SKM-1 treated with dmso at 0.1 percent for 144 hours (cell line): ENCODE data around the gene CRKL.
"Not testable (repeated sequence)": the region's sequence is repeated elsewhere in the genome, so short reads cannot be mapped to it uniquely, and the experiment has no call there.

Source experiments
- DNase-seq: peaks from one replicate; lab custom pipeline; 2025; ENCODE audit not compliant: unreplicated experiment; lab: John Stamatoyannopoulos, UW

Gene CRKL

DNA sequence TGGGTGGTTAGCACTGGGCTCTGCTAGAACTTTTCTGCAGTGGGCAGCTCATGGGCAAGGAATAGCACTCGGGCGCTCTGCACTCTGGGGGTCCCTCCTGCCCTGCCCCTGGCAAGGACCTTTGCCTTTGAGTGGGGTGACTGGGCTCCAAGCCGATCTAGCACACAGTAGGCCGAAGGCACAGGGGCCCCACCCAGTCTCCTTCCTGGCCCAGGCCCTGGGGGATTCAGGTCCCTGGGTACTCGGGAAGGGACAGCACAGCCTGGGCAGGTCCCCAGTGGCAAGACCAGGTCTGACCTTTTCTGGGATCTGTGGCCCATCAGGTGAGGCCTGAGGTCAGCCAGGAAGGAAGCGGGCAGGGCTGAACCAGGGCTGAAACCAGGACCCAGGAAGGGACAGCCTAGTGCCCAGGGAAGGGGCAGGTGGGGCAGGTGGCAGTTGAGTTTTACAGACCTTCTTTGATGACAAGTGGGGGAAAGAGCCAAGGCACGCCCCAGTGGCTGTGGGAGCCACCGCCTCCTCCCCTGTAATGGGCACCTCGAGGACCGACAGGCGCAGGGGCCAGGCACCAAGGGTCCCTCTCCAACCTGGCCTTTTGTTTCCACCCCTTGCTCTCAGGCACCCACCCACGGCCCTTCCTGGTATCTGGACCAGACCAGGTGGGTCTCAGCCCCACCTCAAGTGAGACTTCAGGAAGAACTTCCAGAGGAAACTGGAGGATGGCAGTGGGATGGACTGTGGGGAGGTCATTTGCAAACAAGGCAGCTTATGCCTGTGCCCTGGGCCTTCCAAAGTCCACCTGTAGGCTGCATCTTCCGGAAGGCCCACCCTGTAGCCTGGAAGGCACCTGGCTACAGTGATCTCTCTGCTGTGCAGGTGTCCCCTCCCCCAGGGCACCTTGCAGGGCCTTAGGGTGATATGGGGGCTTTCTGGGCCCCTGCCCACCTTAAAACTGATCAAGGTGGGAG, 49.0 kb downstream of the CRKL start:
- no peak for DNase-seq

DNA sequence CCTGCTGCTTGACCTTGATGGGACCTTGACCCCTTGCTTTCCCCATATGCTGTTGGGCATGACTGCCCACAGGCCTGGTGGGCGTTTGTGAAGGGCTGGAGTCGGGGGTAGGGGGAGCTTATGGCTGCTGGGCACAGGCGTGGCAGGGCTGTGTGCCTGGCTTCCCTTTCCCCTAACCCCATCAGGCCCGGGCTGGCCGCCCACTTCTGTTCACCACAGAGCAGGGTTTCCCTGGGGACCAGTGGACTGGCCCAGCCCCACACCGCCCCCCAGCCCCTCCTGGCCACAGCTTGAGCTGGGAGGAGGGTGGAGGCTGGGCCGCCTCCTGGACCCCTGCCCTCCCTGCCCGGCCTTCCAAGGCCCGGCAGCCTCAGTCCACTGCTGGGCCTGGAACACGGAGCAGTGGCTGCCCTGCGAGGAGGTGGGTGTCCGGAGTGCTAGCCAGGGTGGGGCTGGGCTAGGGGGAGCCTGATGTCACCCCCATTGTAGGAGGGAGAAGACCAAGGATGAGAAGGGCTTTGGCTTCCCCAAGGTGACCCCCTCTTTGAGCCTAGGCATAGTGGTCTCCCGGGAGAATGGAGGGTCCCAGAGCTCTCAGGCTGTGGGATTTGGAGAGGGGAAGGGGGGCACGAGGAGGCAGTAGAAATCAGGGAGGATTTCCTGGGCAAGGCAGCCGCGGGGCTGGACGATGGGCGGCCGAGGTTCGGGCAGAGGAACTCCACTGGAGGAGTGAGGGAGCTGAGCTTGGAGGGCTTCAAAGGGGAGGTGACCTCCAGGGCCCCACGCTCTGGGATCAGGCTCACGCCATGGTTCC, 49.9 kb downstream of the CRKL start, which contains the start of gene AIFM3:
AIFM3 (plus strand) TSS at position 373 of the 814 bp plus-strand sequence. CDS start 690 bp downstream, outside the sequence.
- no peak for DNase-seq

DNA sequence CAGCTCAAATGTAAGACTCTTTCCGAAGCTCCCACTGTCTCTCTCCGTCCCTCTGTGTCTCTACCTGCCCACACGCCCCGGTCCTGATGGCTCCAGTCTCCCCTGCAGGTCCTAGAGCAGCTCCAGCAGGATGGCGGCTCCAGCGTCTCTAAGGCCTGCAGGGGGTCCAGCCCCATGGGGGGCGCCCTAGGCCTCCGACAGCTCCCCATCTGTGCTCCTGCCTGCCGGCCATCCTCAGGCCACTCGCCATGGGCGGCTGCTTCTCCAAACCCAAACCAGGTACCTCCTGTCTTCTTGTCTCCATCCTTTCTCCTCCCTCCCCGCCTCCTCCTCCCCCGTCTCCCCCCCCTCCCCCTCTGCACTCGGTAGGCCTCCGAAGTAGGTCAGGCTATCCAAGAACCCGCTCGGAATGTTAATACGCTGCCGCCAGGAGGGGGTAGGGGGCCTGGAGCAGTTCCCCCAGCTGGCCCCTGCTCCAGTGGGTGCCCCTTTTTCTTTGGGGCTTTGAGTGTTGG, 50.5 kb downstream of the CRKL start:
- no peak for DNase-seq

DNA sequence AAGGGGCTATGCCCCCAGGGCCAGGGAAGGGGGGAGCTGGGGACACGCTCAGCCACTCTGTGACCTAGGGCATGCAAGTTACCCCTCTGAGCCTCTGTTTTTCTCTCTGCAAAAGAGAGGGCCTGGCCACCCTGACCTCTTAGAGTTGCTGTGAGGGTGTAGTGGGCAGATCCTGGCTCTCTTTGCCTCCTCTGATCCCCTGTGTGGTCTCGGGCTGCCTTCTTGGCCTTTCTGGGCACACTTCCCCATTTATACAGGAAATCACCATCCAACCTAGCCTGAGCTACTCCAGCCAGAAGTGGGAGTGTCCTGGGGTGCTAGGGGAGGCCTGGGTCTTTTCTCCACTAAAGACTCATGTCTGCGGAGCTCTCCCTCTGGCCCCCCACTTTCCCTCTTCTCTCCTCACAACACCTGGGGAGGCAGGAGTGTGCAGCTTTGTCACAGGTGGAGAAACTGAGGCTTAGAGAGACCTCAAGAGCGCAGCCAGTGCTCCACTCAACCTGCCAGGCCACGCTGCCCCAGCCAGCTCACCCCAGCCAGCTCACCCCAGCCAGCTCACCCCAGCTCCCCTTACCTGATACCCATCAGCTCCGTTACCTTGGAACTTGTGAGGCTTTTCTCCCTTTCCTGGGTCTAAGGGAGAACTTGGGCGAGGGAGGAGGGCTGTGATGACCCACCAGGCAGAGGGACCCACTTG, 51.2 kb downstream of the CRKL start:
- peak; percentile 80 for DNase-seq

DNA sequence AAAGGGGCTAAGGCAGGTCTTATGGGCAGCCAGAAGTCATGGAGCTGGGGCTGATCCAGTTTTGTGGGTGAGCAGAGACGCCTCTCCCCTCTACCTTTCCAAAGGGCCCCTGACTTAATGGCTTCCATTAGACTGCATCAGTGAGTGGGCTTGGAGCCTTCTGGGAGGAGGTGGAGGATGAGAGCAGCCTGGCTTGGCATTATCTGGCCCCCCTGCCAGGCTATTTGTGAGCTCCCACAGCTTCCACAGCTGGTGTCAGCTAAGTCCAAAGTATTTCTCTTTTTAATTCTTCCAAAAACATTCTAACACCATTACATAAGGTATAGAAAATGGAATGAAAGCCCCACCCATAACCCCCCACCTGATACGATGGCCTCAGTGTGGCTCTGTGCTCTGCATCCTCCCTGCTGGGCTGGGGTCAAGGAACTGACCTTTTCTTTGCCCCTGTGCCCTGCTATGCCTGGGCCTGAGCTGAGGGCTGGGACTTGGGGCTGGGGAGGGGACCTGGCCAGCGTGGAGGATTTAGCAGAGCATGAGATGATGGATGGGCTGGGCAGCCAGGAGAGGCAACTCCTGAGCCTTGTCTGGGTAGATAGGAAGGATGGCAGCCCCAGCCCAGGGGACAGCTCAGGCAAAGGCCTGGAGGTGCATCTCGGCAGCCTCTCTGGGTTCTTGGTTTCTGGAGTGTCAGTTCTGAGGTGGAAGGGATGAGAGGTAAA, 53.9 kb downstream of the CRKL start:
- DNase-seq, result no peak

DNA sequence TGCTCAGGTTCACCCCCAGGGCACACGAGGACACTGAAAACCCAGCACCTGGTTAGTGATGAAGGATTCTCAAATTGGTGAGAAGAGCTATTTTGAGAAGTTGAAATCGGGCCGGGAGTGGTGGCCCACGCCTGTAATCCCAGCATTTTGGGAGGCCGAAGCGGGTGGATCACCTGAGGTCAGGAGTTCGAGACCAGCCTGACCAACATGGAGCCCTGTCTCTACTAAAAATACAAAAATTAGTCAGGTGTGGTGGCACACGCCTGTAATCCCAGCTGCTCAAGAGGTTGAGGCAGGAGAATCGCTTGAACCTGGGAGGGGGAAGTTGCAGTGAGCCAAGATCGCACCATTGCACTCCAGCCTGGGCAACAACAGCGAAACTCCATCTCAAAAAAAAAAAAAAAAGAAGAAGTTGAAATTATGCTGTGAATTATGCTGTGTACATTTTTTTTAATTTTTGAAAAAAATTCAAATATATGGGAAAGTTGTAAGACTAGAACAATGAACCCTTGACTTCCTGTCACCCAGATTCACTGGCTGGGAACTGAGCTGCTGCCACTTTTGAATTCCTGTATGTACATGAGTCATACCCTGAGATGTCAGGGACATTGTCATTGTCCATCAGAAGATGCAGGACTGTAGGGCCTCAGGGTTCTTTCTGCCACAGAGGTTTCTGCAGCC, 54.9 kb downstream of the CRKL start:
- DNase-seq, result not testable (repeated sequence)

DNA sequence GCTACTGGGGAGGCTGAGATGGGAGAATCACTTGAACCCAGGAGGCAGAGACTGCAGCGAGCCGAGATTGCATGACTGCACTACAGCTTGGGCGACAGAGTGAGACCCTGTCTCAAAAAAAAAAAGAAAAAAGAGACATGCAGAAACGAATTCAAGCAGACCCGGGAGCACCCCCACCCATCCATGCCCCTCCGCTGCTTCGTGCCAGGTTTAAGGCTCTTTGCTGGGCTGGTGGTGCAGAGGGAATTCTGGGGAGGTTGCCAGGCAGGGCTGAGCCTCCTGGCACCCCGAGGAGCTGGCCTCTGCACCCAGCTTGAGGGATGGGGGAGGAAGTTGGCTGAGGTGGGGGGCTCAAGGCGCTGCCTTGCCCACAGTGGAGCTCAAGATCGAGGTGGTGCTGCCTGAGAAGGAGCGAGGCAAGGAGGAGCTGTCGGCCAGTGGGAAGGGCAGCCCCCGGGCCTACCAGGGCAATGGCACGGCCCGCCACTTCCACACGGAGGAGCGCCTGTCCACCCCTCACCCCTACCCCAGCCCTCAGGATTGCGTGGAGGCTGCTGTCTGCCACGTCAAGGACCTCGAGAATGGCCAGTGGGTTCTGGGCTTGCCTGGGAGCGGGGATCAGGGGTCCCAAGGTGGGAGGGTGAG, 55.8 kb downstream of the CRKL start:
- DNase-seq, result no peak

DNA sequence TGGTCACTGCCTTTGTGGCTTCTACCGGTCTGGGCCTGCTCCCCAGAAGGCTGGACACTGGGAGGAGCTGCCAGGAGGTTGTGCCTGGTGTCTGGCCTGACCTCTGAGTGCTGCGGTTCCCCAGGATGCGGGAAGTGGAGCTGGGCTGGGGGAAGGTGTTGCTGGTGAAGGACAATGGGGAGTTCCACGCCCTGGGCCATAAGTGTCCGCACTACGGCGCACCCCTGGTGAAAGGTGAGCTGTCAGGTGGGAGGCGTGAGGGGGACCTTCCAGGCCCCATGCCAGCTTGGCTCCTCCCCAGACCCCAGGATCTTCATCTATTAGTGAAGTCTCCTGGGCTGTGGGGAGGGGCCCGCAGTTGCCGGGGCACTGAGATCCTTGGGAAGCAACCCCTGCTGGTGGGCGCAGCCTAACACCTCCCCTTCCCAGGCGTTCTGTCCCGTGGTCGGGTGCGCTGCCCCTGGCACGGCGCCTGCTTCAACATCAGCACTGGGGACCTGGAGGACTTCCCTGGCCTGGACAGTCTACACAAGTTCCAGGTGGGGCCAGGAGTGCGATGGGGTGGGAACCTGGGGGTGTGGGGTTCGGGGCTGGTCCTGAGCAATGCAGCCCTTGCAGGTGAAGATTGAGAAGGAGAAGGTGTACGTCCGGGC, 56.6 kb downstream of the CRKL start:
- no peak for DNase-seq

DNA sequence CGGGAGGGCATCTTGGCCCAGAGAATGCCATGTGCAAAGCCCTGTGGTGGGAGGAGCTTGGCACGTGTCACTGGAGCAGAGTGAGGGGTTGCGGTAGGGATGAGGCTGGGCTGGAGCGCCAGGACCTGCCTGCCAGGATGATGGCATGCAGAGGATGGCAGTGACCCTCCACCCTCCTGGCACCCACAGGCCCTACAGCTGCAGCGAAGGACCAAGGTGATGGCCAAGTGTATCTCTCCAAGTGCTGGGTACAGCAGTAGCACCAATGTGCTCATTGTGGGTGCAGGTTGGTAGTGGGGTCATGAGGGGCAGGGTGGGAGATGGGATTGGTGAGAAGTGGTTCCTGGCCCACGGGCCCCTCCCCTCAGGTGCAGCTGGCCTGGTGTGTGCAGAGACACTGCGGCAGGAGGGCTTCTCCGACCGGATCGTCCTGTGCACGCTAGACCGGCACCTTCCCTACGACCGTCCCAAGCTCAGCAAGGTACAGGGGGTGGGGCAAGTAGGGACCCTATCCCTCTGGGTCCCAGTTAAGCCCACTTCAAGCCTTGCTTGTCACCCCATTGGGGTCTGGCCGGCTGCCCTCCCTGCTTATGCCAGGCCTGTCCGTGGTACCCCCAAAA, 57.2 kb downstream of the CRKL start:
- no peak for DNase-seq

DNA sequence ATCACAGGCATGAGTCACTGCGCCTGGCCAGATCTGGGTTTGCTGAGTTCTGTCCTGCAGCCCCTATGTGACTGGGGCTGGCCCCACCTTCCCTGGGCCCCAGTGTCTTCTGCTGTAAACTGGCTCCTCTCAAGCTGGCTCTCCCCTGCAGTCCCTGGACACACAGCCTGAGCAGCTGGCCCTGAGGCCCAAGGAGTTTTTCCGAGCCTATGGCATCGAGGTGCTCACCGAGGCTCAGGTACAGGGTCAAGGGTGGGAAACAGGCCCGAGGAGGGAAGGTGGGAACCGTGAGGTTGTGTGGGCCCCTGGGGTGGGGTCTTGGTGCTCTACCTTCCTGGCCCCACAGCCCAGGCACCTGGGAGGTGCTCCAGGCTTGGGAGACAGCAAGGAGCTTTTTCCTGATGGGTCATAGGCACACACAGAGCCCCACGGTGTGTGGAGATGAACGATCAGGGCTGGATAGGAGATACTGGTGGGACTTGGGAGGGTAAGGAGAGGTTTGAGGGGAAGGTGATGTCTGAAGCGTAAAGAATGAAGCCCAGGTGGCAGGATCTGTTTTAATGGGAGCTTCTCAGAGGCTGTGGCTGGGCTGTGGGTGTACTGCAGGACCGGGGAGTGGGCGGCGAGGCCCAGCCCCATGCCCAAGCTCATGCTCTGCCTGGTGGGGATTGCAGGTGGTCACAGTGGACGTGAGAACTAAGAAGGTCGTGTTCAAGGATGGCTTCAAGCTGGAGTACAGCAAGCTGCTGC, 58.5 kb downstream of the CRKL start:
- DNase-seq, result no peak

DNA sequence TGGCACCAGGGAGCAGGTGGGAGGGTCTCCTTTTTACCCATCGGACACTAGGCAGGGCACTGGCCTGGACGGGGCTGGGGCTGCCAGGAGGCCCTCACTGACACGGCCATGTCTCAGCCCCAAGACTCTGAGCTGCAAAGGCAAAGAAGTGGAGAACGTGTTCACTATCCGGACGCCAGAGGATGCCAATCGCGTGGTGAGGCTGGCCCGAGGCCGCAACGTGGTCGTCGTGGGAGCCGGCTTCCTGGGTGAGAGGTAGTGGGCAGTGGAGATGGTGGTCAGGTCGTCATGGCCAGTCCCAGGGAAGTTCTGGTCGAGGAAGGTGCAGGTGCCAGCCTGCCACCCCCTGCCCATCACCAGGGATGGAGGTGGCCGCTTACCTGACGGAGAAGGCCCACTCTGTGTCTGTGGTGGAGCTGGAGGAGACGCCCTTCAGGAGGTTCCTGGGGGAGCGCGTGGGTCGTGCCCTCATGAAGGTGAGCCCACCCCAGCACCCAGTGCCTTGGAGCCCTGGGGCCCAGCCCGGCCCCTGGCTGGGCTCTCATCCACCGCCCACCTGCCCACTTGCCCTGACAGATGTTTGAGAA, 59.2 kb downstream of the CRKL start:
- DNase-seq, result no peak

DNA sequence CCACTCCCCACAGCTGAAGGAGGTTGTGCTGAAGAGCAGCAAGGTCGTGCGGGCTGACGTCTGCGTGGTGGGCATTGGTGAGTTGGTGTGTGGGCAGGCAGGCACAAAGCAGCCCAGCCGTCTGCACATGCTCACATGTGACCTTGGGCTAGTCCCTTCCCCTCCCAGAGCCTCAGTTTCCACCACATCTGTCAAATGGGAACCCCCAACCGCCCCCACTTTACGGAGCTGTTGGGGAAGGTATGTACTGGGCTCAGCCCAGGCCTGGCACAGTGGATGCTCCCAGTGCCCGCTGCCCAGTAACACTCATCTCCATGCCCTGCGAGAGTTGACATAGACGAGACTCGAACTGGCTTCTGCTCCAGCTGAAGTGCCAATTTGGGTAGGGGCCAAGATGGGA, 59.8 kb downstream of the CRKL start:
- no peak for DNase-seq

DNA sequence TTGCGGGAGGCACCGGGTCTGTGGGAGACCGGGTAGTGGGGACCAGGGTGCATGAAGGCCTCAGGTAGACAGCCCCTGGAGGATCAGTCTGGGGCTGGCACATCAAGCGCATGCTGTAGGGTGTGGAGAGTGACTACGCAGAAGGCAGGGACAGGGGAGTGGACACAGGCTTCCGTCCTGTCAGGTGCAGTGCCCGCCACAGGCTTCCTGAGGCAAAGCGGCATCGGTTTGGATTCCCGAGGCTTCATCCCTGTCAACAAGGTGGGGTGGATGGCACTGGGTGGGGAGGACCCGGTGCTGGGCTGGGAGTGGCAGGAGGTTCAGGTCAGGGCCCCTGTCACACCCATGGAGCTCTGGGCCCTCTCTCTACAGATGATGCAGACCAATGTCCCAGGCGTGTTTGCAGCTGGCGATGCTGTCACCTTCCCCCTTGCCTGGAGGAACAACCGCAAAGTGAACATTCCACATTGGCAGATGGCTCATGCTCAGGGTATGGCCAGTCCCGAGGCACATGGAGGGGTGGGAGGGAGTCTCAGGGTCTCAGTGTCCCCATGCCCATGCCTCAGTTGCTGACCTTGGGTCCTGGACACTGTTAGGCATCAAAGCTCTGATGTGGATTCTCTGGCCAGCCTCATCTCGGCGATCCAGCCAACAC, 60.4 kb downstream of the CRKL start:
- no peak for DNase-seq

DNA sequence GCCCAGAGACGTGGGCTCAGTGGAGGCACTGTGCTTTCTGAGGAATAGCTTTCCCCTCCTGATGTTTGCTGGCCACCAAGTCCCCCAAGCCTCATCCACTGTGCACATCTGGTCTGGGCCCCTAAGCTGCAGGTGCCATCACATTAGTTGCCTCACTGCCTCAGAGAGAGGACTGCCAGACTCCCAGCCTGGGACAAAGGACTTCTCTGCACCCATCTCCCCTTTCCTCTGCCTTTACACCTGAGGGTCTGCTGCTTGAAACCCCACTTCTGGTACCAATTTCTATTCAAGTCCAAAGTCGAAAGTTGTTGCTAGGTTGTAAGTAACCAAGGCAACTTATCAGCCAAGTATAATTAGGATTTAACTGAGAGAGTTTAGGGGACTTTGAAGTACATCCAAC, 61.2 kb downstream of the CRKL start:
- DNase-seq, result no peak

DNA sequence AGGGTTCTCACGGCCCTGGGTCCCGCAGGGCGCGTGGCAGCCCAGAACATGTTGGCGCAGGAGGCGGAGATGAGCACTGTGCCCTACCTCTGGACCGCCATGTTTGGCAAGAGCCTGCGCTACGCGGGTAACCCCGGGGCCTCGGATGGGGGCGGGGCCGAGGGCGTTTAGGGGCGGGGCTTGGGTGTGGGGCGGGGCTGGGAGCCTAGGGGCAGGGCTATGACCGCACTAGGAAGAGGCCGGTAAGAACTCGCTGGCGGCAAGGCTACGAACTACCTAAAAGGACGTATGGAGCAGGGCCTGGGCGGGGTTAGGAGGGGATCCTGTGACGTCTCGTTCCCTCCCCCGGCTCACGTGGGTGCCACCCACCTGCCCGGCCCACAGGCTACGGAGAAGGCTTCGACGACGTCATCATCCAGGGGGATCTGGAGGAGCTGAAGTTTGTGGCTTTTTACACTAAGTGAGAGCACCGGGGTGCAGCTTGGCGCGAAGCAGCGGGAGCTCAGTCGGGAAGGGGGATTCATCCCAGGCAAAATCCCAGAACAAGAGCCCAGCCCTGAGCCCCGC, 62.1 kb downstream of the CRKL start:
- DNase-seq, result no peak

DNA sequence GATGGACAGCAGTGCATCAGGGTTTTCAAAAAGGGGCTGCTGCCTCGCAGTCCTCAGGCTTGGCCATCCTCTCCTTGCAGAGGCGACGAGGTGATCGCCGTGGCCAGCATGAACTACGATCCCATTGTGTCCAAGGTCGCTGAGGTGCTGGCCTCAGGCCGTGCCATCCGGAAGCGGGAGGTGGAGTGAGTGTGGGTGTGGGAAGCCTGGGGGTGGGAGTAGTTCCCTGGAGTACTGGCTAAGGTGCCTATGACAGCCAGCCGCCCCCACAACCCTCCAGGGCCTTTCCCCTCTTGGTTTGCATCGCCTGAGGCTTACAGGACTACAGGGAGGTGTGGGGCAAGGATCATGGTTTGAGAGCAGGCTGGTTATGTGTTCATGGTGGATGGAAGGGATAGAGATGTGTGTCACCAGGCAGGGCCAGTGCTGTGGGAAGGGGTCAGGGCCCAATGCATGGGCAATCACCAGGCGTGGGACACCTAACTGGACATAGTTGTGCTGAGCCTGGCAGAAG, 62.8 kb downstream of the CRKL start:
- no peak for DNase-seq
